Thyroid gland (tissue), 4 donors: ENCODE data around the gene SLC38A1.

ENCODE experiments used
- CTCF ChIP-seq, 6 experiments: fragments of 200-600 bp in 3 of 6; fragments of 450-650 bp in 3 of 6; sonication (generic) in 3 of 6; IDR thresholded peaks; one replicate each; pipeline ENCODE4 v1.5.1; 2016 to 2019; ENCODE audit warnings: antibody characterized with exemption in 6 of 6, mild to moderate bottlenecking in 2 of 6, inconsistent platforms in 1 of 6, moderate library complexity in 1 of 6
- POLR2A ChIP-seq, 2 donors: fragments of 450-650 bp; IDR thresholded peaks; one replicate each; pipeline ENCODE4 v1.6.1; 2017; ENCODE audit warnings: antibody characterized with exemption in 2 of 2, mild to moderate bottlenecking in 2 of 2, moderate library complexity in 1 of 2

- TF ChIP-seq CTCF (IDR thresholded peaks at IDR 0.05) (no peak), POLR2A (IDR thresholded peaks at IDR 0.05) (peak in 1 of 2 donors; percentile 19)
Measured at GRCh38 chr12:46267575-46267824, 1.3 kb downstream of the SLC38A1 start.
